SK-N-SH (cell line): ENCODE data around the gene KDSR. TPM values are rescaled to one million over a fixed set of nuclear protein-coding genes. Genes with fewer than 3 reads are reported as not detected.
"Not testable (repeated sequence)": the region's sequence is repeated elsewhere in the genome, so short reads cannot be mapped to it uniquely, and the experiment has no call there.

ENCODE experiments used
- CTCF ChIA-PET: fragments of 300-600, 350-600 bp; formaldehyde crosslinking; extraction: SDS; loops from one replicate; lab custom pipeline; 2021; lab: Yijun Ruan, JAX
- POLR2A ChIA-PET: fragments of 350-600 bp; sonication (Branson Sonifier 250); formaldehyde crosslinking; extraction: SDS; loops from one replicate; lab custom pipeline; 2020; ENCODE audit warnings: antibody characterized with exemption, inconsistent platforms; lab: Yijun Ruan, JAX
- DNase-seq: peaks from one replicate; pipeline ENCODE4 v3.0.0; 2012
- H2AFZ ChIP-seq: fragments of 200-600 bp; sonication (generic); 2 replicates; pipeline ENCODE4 v1.8.1; 2016; ENCODE audit warnings: antibody characterized with exemption, mild to moderate bottlenecking, low read depth
- H3F3A ChIP-seq: fragments of 200-600 bp; sonication (generic); replicated peaks from 2 replicates; pipeline ENCODE3; 2016; ENCODE audit warnings: antibody characterized with exemption, mild to moderate bottlenecking; ENCODE audit not compliant: insufficient read depth
- H3K27ac ChIP-seq, 2 experiments: fragments of 200-500 bp in 1 of 2; fragments of 200-600 bp in 1 of 2; sonication (Bioruptor generic) in 1 of 2; sonication (generic), shearing (Covaris generic) in 1 of 2; 2 replicates each; pipeline versions ENCODE4 v1.5.1 to v1.6.1; 2014 to 2016; ENCODE audit warnings: low read depth in 2 of 2, inconsistent platforms in 1 of 2, low read length in 1 of 2, mild to moderate bottlenecking in 1 of 2, mixed read lengths in 1 of 2
- H3K27me3 ChIP-seq: fragments of 200-600 bp; sonication (generic), shearing (Covaris generic); 2 replicates; pipeline ENCODE4 v1.6.1; 2016; ENCODE audit warnings: mixed run types; ENCODE audit not compliant: insufficient read depth
- H3K36me3 ChIP-seq, 2 experiments: fragments of 200-500 bp in 1 of 2; fragments of 200-600 bp in 1 of 2; sonication (Bioruptor generic) in 1 of 2; sonication (generic) in 1 of 2; replicated peaks in 1 of 2; 2 replicates each; pipeline versions ENCODE3 to v1.5.1; 2014 to 2016; ENCODE audit warnings: low read length in 1 of 2, mild to moderate bottlenecking in 1 of 2; ENCODE audit not compliant: insufficient read depth in 2 of 2, control insufficient read depth in 1 of 2
- H3K4me1 ChIP-seq, 2 experiments: fragments of 200-500 bp in 1 of 2; fragments of 200-600 bp in 1 of 2; sonication (Bioruptor generic) in 1 of 2; sonication (generic), shearing (Covaris generic) in 1 of 2; 2 replicates each; pipeline versions ENCODE4 v1.5.1 to v1.6.1; 2014 to 2016; ENCODE audit warnings: low read depth in 1 of 2, low read length in 1 of 2, mixed run types in 1 of 2; ENCODE audit not compliant: insufficient read depth in 2 of 2, control insufficient read depth in 1 of 2
- H3K4me2 ChIP-seq: fragments of 200-600 bp; sonication (generic), shearing (Covaris generic); 2 replicates; pipeline ENCODE4 v1.6.1; 2017; ENCODE audit warnings: mixed run types
- H3K4me3 ChIP-seq, 2 experiments: fragments of 200-500 bp in 1 of 2; fragments of 200-600 bp in 1 of 2; sonication (Bioruptor generic) in 1 of 2; sonication (generic), shearing (Covaris generic) in 1 of 2; 2 replicates each; pipeline versions ENCODE4 v1.5.1 to v1.8.1; 2014 to 2016; ENCODE audit warnings: low read depth in 2 of 2, inconsistent platforms in 1 of 2, low read length in 1 of 2, mild to moderate bottlenecking in 1 of 2, mixed read lengths in 1 of 2, moderate library complexity in 1 of 2
- H3K79me2 ChIP-seq: fragments of 200-600 bp; sonication (generic); 2 replicates; pipeline ENCODE4 v1.8.1; 2017; ENCODE audit warnings: mild to moderate bottlenecking; ENCODE audit not compliant: insufficient read depth
- H3K9ac ChIP-seq: fragments of 200-600 bp; sonication (generic); 2 replicates; pipeline ENCODE4 v1.6.1; 2017; ENCODE audit warnings: mixed run types
- H3K9me2 ChIP-seq: fragments of 200-600 bp; sonication (generic); 2 replicates; pipeline ENCODE4 v1.6.1; 2017; ENCODE audit warnings: mixed run types
- H3K9me3 ChIP-seq: fragments of 200-600 bp; sonication (generic); 2 replicates; pipeline ENCODE4 v1.6.1; 2017; ENCODE audit warnings: mixed run types, mild to moderate bottlenecking, moderate library complexity
- H4K20me1 ChIP-seq: fragments of 200-600 bp; sonication (generic); 2 replicates; pipeline ENCODE4 v1.6.1; 2017; ENCODE audit warnings: mild to moderate bottlenecking, mixed run types; ENCODE audit not compliant: insufficient read depth
- EZH2phosphoT487 ChIP-seq: fragments of 200-600 bp; sonication (generic); IDR thresholded peaks from 2 replicates; pipeline ENCODE4 v1.6.1; 2017; ENCODE audit warnings: low read depth, mixed run types, mild to moderate bottlenecking, antibody characterized with exemption, moderate library complexity, borderline replicate concordance
- FOXJ3 ChIP-seq: sonication (generic); formaldehyde crosslinking; IDR thresholded peaks from 2 replicates; pipeline ENCODE4 v1.5.1; 2020; ENCODE audit warnings: mild to moderate bottlenecking, missing genetic modification reagents
- RAD21 ChIP-seq: IDR thresholded peaks from 2 replicates; pipeline ENCODE4 v1.6.1; 2012; ENCODE audit warnings: mild to moderate bottlenecking, low read length
- WGBS: methylation state at CpG from one replicate; pipeline ENCODE4 v1.1.6; 2017; ENCODE audit warnings: low lambda C conversion rate; 5-methylcytosine and 5-hydroxymethylcytosine counted together
- polyA plus RNA-seq, 3 experiments: library from polyadenylated mRNA; depleted of rRNA; stranded (reverse); fragments of >200 nt; gene quantifications; 2 replicates each; pipeline ENCODE4 v1.2.3, GENCODE V29; 2012
- TF ChIP-seq, protein P1 (sequence below): IDR thresholded peaks from 2 replicates; pipeline ENCODE4 v1.6.1; 2012; ENCODE audit warnings: mild to moderate bottlenecking, low read depth, low read length, moderate library complexity

KDSR gene
- polyA plus RNA-seq, 1 of the 3 experiments (the other 2 are of a cell fraction), result 22.3 TPM

DNA sequence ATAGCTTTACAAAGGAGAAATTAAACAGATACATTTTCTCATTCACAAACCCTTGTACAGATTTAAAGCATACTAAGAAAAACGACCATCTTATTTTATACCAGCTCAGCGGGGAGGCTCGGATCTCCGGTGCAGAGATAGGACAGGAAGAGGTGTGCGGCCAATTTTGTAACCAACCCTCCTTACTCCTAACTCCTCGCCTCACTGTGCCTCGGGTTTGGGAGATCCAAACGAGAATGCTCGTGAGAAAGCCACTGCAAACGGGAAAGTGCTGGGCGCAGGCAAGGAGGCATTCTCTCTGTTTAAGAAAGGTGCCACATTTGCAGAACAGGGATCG lies 1.2 kb downstream of the KDSR start:
- H2AFZ ChIP-seq, result peak overlapping the region; percentile 71; the same call in 1 of the 2 replicates
- H3K9ac ChIP-seq, result peak overlapping the region; percentile 92
- TF ChIP-seq FOXJ3, result no peak
- TF ChIP-seq, all 33 proteins: peak for 0
- peaks cover 13% of the 10 kb centered on the region for H3F3A ChIP-seq
- H3K9me2 ChIP-seq, result no peaks in the 10 kb centered on the region
- peak; percentile 22 for DNase-seq
- H3K79me2 ChIP-seq, result peaks cover 52% of the 10 kb centered on the region
- peaks cover 12 to 17% of the 10 kb centered on the region in 2 experiments for H3K36me3 ChIP-seq
- peaks cover 3 to 7% of the 10 kb centered on the region in 2 experiments; a peak in 3 of 4 replicates for H3K4me1 ChIP-seq
- H3K27me3 ChIP-seq, result no peaks in the 10 kb centered on the region
- H3K4me2 ChIP-seq, result peak overlapping the region; percentile 94
- WGBS, result 2% methylated on average over 12 of the region's 12 CpGs
- peak overlapping the region; percentile 17 to 83; a peak in 3 of 4 replicates for H3K27ac ChIP-seq
- peaks cover 26% of the 10 kb centered on the region for H4K20me1 ChIP-seq
- H3K9me3 ChIP-seq, result no peaks in the 10 kb centered on the region
- CTCF ChIA-PET, result interaction anchor here (0.6 to 2.3 kb wide), 6 partner anchors 20 to 370 kb away, joined by 3 to 11 read pairs (median 3); no protein-coding TSS in a partner anchor
- POLR2A ChIA-PET, result no interaction called here
- peak overlapping the region; percentile 77 to 93 for H3K4me3 ChIP-seq

DNA sequence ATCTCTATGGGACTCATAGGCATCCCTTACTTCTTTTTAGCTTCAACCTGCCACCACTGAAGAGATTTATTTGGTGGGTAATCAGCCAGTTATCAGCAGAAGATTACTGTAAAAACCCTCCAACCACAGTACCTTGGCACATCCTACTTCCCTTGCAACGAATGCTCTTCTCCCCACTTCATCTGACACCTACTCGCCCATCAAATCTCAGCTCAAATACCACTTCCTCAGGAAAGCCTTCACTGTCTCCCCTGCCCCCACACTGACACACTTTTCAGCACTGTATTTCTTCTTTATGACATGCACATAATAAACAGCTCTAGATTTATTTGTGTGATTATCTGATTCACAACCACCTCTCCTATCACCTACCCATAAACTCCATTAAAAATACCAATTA lies 3.1 kb downstream of the KDSR start:
- Histone ChIP-seq H3K9ac (no peak overlapping the region), H3K27me3 (no peaks in the 10 kb centered on the region), H3K27ac (no peak overlapping the region), H3K4me1 (peaks cover 3 to 7% of the 10 kb centered on the region in 2 experiments; a peak in 3 of 4 replicates), H3K36me3 (peaks cover 24 to 33% of the 10 kb centered on the region in 2 experiments), H3F3A (peaks cover 17% of the 10 kb centered on the region), H3K79me2 (peaks cover 52% of the 10 kb centered on the region), H3K4me3 (no peak overlapping the region), H2AFZ (no peak overlapping the region), H3K9me3 (no peaks in the 10 kb centered on the region), H3K4me2 (no peak overlapping the region), H3K9me2 (no peaks in the 10 kb centered on the region), H4K20me1 (peaks cover 26% of the 10 kb centered on the region)
- ChIA-PET CTCF (interaction anchor here (1.4 to 1.8 kb wide), 2 partner anchors 14 to 25 kb away, joined by 5 read pairs; no protein-coding TSS in a partner anchor), POLR2A (no interaction called here)
- WGBS, result 84% methylated on average over 2 of the region's 2 CpGs
- no peak for TF ChIP-seq EZH2phosphoT487
- DNase-seq, result no peak

GRCh38 chr18:63363420-63363819 lies 3.6 kb downstream of the KDSR start:
- not testable (repeated sequence) for H2AFZ ChIP-seq, H3K27ac ChIP-seq, H3K4me1 ChIP-seq, H3K4me2 ChIP-seq, H3K9me2 ChIP-seq, H3K4me3 ChIP-seq, DNase-seq, H3K9ac ChIP-seq, H3K27me3 ChIP-seq, H3K9me3 ChIP-seq
- H3F3A ChIP-seq, result peaks cover 17% of the 10 kb centered on the region
- peaks cover 24 to 37% of the 10 kb centered on the region in 2 experiments for H3K36me3 ChIP-seq
- peaks cover 26% of the 10 kb centered on the region for H4K20me1 ChIP-seq
- H3K79me2 ChIP-seq, result peaks cover 52% of the 10 kb centered on the region
- WGBS, result no CpG with 5 or more reads among the region's 2 CpGs
- ChIA-PET CTCF (interaction anchor here (1.4 to 1.8 kb wide), 2 partner anchors 13 to 24 kb away, joined by 5 read pairs; no protein-coding TSS in a partner anchor), POLR2A (interaction anchor here (0.6 kb wide), 1 partner anchor 14 kb away, joined by 3 read pairs; no protein-coding TSS in a partner anchor)

DNA sequence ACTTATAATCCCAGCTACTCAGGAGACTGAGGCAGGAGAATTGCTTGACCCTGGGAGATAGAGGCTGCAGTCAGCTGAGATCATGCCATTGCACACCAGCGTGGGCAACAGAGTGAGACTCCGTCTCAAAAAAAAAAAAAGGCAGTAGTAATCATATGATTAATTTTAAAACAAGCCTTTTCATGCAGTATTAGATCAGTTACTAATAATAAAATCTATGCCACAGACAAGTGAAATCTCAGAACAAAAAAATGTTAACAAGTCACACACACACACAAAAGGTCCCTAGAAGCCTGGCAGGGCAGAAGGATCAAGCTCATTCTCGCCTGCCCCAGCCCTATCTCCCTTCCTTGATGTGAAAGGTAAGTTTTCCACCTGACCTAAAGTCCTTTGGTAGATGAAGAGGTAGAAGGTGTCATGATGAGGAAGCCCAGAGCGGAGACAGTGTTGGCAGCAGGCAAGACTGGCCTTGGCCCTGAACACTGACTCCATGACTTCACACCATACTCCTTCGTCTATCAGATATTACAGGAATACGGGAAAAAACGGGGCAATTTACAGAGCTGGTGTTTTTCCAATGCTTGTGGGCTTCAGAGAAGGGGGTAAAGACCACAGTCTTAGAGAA lies 10.6 kb downstream of the KDSR start:
- H4K20me1 ChIP-seq, result no peaks in the 10 kb centered on the region
- H3F3A ChIP-seq, result peaks cover 4% of the 10 kb centered on the region
- H2AFZ ChIP-seq, result no peak overlapping the region
- H3K4me1 ChIP-seq, result no peaks in the 10 kb centered on the region
- no peaks in the 10 kb centered on the region for H3K27me3 ChIP-seq
- H3K27ac ChIP-seq, result no peak overlapping the region
- no peak for DNase-seq
- no peaks in the 10 kb centered on the region for H3K9me2 ChIP-seq
- no peak overlapping the region for H3K9ac ChIP-seq
- no peak overlapping the region for H3K4me3 ChIP-seq
- H3K9me3 ChIP-seq, result no peaks in the 10 kb centered on the region
- 85% methylated on average over 7 of the region's 7 CpGs for WGBS
- no peak for TF ChIP-seq RAD21
- TF ChIP-seq, protein P1, sequence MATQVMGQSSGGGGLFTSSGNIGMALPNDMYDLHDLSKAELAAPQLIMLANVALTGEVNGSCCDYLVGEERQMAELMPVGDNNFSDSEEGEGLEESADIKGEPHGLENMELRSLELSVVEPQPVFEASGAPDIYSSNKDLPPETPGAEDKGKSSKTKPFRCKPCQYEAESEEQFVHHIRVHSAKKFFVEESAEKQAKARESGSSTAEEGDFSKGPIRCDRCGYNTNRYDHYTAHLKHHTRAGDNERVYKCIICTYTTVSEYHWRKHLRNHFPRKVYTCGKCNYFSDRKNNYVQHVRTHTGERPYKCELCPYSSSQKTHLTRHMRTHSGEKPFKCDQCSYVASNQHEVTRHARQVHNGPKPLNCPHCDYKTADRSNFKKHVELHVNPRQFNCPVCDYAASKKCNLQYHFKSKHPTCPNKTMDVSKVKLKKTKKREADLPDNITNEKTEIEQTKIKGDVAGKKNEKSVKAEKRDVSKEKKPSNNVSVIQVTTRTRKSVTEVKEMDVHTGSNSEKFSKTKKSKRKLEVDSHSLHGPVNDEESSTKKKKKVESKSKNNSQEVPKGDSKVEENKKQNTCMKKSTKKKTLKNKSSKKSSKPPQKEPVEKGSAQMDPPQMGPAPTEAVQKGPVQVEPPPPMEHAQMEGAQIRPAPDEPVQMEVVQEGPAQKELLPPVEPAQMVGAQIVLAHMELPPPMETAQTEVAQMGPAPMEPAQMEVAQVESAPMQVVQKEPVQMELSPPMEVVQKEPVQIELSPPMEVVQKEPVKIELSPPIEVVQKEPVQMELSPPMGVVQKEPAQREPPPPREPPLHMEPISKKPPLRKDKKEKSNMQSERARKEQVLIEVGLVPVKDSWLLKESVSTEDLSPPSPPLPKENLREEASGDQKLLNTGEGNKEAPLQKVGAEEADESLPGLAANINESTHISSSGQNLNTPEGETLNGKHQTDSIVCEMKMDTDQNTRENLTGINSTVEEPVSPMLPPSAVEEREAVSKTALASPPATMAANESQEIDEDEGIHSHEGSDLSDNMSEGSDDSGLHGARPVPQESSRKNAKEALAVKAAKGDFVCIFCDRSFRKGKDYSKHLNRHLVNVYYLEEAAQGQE, result no peak
- TF ChIP-seq, all 33 proteins: peak for 0
- H3K36me3 ChIP-seq, result peaks cover 49 to 67% of the 10 kb centered on the region in 2 experiments
- no peaks in the 10 kb centered on the region; the same call in none of the 2 replicates for H3K79me2 ChIP-seq
- POLR2A ChIA-PET, result interaction anchor here (1.2 kb wide), 1 partner anchor 11 kb away, joined by 3 read pairs; the partner anchor contains the start of gene KDSR
- no peak overlapping the region for H3K4me2 ChIP-seq
- CTCF ChIA-PET, result interaction anchor here (0.6 to 1.6 kb wide), 3 partner anchors 82 to 641 kb away, joined by 3 to 8 read pairs (median 3); no protein-coding TSS in a partner anchor
